ENCODE results near the gene DAP. TPM values are rescaled to one million over a fixed set of nuclear protein-coding genes. Genes with fewer than 3 reads are reported as not detected.

The DAP gene
- polyA plus RNA-seq, 1 donor (not counting 4 experiments of a cell fraction or from before 2014, with no cell fraction given): 30.4 TPM

GRCh38 chr5:10676946-10677345, 84.1 kb downstream of the DAP start:
- DNase-seq (ENCODE audit: low read depth, low spot score) (no peak), FAIRE-seq (no peak)
- no peak overlapping the region for H2AFZ ChIP-seq (ENCODE audit: control insufficient read depth, low read length)
- dilution Hi-C loops (cut with MboI; ENCODE audit: extremely low pct_ligation_motif_present, low sequenced_read_pairs): no loop called here
- H3K9ac ChIP-seq (ENCODE audit: control insufficient read depth, extremely low read depth, insufficient read depth, low read length): no peak overlapping the region
- H3K4me3 ChIP-seq (ENCODE audit: control insufficient read depth in 2 of 3, extremely low read depth in 1 of 3, insufficient read depth in 2 of 3, low read depth in 1 of 3, low read length in 3 of 3): no peak overlapping the region
- no peaks in the 10 kb centered on the region for H3K9me1 ChIP-seq (ENCODE audit: control insufficient read depth, extremely low read depth, insufficient read depth, low read length)
- no peaks in the 10 kb centered on the region for H3K9me3 ChIP-seq (ENCODE audit: control insufficient read depth, low read depth, low read length)
- H3K27ac ChIP-seq (ENCODE audit: control insufficient read depth, insufficient read depth, low read length): no peak overlapping the region
- H3K4me2 ChIP-seq (ENCODE audit: control insufficient read depth, extremely low read depth, insufficient read depth, low read depth, low read length): no peak overlapping the region
- no peaks in the 10 kb centered on the region for H3K27me3 ChIP-seq (ENCODE audit: control insufficient read depth, extremely low read depth, insufficient read depth, low read length)
- H4K20me1 ChIP-seq (ENCODE audit: control insufficient read depth, extremely low read depth, insufficient read depth, low read length): no peaks in the 10 kb centered on the region
- peaks cover 8 to 23% of the 10 kb centered on the region in 2 experiments for H3K36me3 ChIP-seq (ENCODE audit: control insufficient read depth in 2 of 2, extremely low read depth in 1 of 2, insufficient read depth in 2 of 2, low read length in 2 of 2)
- H3K79me2 ChIP-seq (ENCODE audit: control insufficient read depth, insufficient read depth, low read length): no peaks in the 10 kb centered on the region
- no peaks in the 10 kb centered on the region for H3K4me1 ChIP-seq (ENCODE audit: control insufficient read depth, extremely low read depth, insufficient read depth, low read length)
- no peak for TF ChIP-seq EZH2 (IDR thresholded peaks at IDR 0.05; ENCODE audit: low read length)
- no peak for TF ChIP-seq CTCF (optimal IDR thresholded peaks at IDR 0.05 in 1 of 3, IDR thresholded peaks at IDR 0.05 in 1 of 3, conservative IDR thresholded peaks at IDR 0.05 in 1 of 3; ENCODE audit: extremely low read depth in 1 of 3, insufficient read depth in 2 of 3, low read length in 3 of 3)

GRCh38 chr5:10676224-10676623, 84.8 kb downstream of the DAP start:
- Histone ChIP-seq H3K79me2 (ENCODE audit: control insufficient read depth, insufficient read depth, low read length) (no peaks in the 10 kb centered on the region), H3K27ac (ENCODE audit: control insufficient read depth, insufficient read depth, low read length) (no peak overlapping the region), H3K36me3 (ENCODE audit: control insufficient read depth in 2 of 2, extremely low read depth in 1 of 2, insufficient read depth in 2 of 2, low read length in 2 of 2) (peaks cover 8 to 23% of the 10 kb centered on the region in 2 experiments), H3K4me2 (ENCODE audit: control insufficient read depth, extremely low read depth, insufficient read depth, low read depth, low read length) (no peak overlapping the region), H2AFZ (ENCODE audit: control insufficient read depth, low read length) (no peak overlapping the region), H3K9me3 (ENCODE audit: control insufficient read depth, low read depth, low read length) (no peaks in the 10 kb centered on the region), H3K4me1 (ENCODE audit: control insufficient read depth, extremely low read depth, insufficient read depth, low read length) (no peaks in the 10 kb centered on the region), H4K20me1 (ENCODE audit: control insufficient read depth, extremely low read depth, insufficient read depth, low read length) (no peaks in the 10 kb centered on the region), H3K9ac (ENCODE audit: control insufficient read depth, extremely low read depth, insufficient read depth, low read length) (no peak overlapping the region), H3K9me1 (ENCODE audit: control insufficient read depth, extremely low read depth, insufficient read depth, low read length) (no peaks in the 10 kb centered on the region), H3K27me3 (ENCODE audit: control insufficient read depth, extremely low read depth, insufficient read depth, low read length) (no peaks in the 10 kb centered on the region), H3K4me3 (ENCODE audit: control insufficient read depth in 2 of 3, extremely low read depth in 1 of 3, insufficient read depth in 2 of 3, low read depth in 1 of 3, low read length in 3 of 3) (no peak overlapping the region)
- dilution Hi-C loops (cut with MboI; ENCODE audit: extremely low pct_ligation_motif_present, low sequenced_read_pairs): no loop called here
- DNase-seq (ENCODE audit: low read depth, low spot score) (no peak), FAIRE-seq (no peak)
- TF ChIP-seq EZH2 (IDR thresholded peaks at IDR 0.05; ENCODE audit: low read length) (no peak), CTCF (optimal IDR thresholded peaks at IDR 0.05 in 1 of 3, IDR thresholded peaks at IDR 0.05 in 1 of 3, conservative IDR thresholded peaks at IDR 0.05 in 1 of 3; ENCODE audit: extremely low read depth in 1 of 3, insufficient read depth in 2 of 3, low read length in 3 of 3) (no peak)

Data from keratinocyte (primary cell).